ACHN (cell line): ENCODE data around the gene ELMOD1.

ENCODE experiments used
- DNase-seq: peaks from one replicate; pipeline ENCODE4 v3.0.0-alpha.2; 2015
- in situ Hi-C: cut with HindIII; loops from 2 replicates; pipeline ENCODE4 v1.10.0; 2017; ENCODE audit warnings: low sequenced_read_pairs, low pct_ligation_motif_present, low pct_unique_long_range_greater_than_20kb

Gene ELMOD1

GRCh38 chr11:107677924-107678631 lies 87.1 kb downstream of the ELMOD1 start:
- no peak for DNase-seq
- in situ Hi-C loops: no loop called here

DNA sequence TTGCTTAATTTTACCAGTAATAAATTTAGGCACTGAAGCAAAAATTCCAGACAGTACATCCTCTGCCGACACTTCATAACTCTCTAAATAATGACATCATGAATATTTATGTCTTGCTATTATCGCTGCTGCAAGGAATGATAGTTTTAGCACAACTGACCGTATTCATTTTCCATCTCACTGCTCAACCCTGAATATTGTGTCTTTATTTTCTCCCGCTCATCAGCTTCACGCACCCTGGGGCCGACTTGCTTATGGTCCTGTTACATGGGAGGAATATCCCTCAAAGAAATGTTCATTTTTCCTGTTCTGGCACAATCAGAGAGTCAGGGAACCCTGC lies 87.7 kb downstream of the ELMOD1 start:
- DNase-seq: no peak
- in situ Hi-C loops: no loop called here

GRCh38 chr11:107679255-107680024 lies 88.5 kb downstream of the ELMOD1 start:
- in situ Hi-C loops: no loop called here
- DNase-seq: no peak

- DNase-seq: no peak
- in situ Hi-C loops: no loop called here
Measured at GRCh38 chr11:107682171-107682570, 91.2 kb downstream of the ELMOD1 start.

DNA sequence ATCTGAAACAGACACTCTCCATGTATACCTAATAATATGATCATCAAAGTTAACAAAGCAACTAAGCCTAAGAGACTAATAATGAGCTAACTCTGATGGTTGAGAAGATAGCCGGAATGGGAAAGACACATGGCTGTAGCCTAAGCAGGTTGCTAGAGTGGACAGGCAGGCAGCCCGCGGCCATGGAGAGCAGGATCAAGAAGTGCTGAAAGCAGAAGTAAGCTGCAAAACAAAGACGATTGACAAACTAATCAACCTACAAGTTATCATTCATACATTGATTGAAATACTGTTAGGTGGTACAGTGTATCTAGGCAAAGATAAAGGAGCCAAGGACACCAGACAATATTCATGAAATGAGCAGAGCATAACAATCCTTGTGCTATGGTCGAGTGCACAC lies 91.6 kb downstream of the ELMOD1 start:
- no peak for DNase-seq
- in situ Hi-C loops: no loop called here

DNA sequence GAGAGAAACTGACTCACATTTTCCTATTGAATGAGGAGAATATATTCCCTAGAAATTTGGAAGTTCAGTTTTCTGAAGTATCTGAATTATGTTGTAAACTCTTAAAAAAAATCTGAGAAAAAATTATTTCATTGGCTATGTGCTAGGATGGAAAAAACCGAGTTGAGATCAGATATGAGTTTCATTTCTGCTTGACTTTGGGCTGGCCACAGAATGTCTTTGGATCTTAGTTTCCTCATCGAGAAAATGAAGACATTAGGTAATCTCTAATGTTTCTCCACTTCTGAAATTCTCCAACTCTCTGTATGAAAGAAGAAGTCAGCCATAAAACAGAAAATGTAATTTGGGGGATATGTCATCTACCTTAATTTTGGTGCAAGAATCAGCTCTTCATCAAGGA lies 92.1 kb downstream of the ELMOD1 start:
- DNase-seq: no peak
- in situ Hi-C loops: no loop called here

- in situ Hi-C loops: no loop called here
- DNase-seq: peak; percentile 32
Measured at GRCh38 chr11:107683807-107684206, 92.9 kb downstream of the ELMOD1 start.

- DNase-seq: no peak
- in situ Hi-C loops: no loop called here
Measured at GRCh38 chr11:107688322-107688918, 97.5 kb downstream of the ELMOD1 start.

DNA sequence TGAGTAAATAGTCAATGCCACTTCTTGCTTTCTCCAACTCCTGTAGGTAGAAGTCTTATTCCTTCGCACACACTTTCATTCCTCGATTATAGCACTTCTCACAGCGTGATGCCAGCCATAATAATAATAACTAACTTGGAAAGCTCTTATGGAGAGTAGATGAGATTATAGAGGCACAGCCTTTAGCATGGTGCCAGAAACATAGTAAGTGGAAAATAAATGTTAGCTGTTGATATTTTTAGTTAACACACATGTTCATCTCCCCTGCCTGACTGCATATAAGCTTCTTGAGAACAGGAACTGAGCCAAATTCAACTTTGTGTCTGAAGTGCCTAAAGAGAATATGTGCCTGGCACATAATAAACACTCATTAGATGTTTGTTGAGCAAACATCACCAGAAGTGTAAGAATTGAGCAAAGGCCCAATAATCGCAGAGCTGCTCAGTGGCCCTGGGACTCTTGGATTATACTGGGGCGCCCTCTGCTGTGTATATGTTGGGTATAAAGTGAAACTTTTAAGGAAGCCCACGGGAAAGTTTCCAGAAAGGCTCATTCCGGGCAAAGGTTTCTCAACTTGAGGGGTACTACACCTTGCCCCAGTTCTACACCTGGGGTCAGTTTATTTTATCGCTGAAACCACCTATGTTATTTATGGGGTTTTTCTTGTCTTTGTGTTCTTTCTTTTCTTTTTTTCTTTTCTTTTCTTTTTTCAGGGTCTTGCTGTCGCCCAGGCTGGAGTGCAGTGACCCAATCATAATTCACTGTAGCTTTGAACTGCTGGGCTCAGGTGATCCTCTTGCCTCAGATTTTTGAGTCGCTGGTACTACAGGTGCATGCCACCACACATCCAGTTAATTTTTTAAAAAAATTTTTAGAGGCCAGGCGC lies 98.6 kb downstream of the ELMOD1 start:
- in situ Hi-C loops: no loop called here
- DNase-seq: peak; percentile 64

- in situ Hi-C loops: no loop called here
Measured at GRCh38 chr11:107691000-107691750, 100.2 kb downstream of the ELMOD1 start.

GRCh38 chr11:107695446-107695845 lies 104.5 kb downstream of the ELMOD1 start:
- DNase-seq: no peak
- in situ Hi-C loops: no loop called here

More at GRCh38 chr11:107691000-107691750, 100.2 kb downstream of the ELMOD1 start:
- DNase-seq: no peak

- in situ Hi-C loops: no loop called here
- peak; percentile 85 for DNase-seq
Measured at GRCh38 chr11:107696140-107696539, 105.2 kb downstream of the ELMOD1 start.

GRCh38 chr11:107697291-107697690 lies 106.3 kb downstream of the ELMOD1 start:
- DNase-seq: no peak
- in situ Hi-C loops: no loop called here

GRCh38 chr11:107699371-107700285 lies 108.7 kb downstream of the ELMOD1 start:
- DNase-seq: no peak
- in situ Hi-C loops: no loop called here

DNA sequence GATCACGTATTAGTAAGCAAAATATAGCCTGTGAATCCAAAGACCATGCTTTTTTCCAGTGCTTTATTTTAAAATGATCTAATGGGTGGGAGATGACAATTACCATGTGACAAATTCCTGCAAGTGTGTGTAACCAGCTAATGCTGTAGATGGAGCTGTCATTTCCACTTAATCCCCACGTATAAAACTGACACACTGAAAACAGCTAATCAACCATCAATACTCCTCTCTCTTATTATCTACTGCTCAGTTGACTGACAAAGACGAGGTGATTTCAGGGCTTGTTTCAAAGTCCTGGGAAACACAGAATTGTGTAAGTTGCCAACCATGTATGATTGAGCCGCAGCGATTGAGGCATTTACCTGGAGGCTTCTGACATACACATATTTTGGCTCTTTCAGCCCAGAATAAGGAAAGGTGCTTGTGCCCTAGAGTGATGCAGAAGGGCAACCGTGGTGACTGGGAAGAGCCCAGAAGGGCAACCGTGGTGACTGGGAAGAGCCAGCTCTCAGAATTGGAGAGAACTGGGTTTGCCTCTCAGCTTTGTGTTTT lies 111.2 kb downstream of the ELMOD1 start:
- DNase-seq: no peak
- in situ Hi-C loops: no loop called here

DNA sequence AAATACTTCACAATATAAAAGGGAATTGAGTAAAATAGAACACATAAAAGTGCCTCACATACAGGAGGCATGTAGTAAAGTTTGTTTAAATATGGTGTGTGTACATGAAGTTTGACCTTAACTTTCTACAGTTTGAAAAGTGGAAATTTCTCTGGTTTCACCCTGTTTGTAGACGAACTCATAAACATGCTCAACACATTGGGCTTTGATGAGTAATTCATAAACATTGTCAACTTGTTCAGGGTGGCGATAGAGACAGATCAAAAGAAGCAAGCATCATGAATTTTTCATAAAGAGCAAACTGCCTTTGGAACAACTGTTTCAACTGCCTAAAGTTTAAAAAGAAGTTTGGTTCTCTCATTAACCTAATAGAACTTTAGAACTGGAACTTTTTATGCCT lies 111.8 kb downstream of the ELMOD1 start:
- DNase-seq: no peak
- in situ Hi-C loops: no loop called here

DNA sequence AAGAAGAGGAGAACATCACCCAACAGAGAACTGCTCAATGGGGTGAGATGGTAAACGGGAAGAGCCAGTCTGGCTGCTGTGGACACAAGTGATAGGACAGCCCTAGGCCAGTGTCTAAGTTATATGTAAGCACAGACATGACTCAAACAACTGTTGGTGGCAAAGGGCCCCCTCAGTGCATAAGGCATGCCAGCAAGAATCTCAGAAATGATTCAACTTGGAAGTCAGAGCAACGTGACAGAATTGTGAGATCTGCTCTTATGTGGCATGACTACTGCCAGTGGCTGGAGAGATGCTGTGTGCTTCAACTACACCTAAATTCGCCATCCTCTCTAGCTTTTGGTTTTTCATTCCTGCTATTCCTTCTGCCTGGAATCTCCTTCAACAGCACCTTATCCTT lies 113.5 kb downstream of the ELMOD1 start:
- in situ Hi-C loops: no loop called here
- DNase-seq: peak; percentile 57
